HG03457 (cell line): ENCODE measurements around the gene HMGN4.
"Not testable (repeated sequence)": the region's sequence is repeated elsewhere in the genome, so short reads cannot be mapped to it uniquely, and the experiment has no call there.

Source experiments
- ATAC-seq: cut with Tn5 transposase; IDR thresholded peaks from one replicate; pipeline ENCODE4 v1.9.1; 2021; ENCODE audit warnings: moderate number of reproducible peaks; ENCODE audit not compliant: unreplicated experiment

Gene HMGN4

DNA sequence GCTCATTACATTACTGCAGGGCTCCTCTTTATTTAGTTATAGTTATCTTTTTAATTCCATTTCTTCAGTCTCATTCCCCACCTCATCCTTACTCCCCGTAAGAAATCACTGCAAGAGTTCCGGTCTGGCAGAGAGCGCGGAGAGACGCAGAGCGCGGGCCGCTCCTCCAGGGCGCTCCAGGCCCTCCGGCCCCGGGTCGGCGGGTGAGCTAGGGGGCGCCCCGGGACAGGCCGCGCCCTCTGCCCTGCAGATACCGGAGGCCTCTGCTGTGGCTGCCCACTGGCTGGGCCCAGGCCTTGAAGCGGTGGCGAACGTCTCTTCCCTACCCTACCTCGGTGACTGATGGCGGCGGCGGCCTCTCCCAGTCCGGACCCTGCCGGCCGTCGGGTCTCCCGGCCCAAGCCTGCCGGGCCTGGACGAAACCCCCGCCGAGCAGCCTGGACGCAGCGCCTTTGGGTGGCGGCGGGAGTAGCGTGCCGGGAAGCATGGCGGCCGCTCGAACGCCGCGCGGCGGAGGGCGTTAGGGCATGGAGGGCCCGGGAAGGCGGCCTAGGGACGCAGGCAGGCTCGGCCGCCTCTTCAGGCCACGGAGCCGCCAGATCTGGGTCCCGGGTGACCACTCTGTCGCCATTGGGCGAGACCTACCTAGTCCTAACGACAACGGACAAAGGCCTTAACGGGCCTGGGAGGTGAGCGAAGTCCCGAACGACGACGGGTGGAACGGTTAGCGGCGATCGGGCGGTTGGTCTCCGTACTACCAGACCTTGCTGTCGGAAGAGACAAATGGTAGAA, 16.4 kb upstream of the HMGN4 start:
- peak; percentile 56 for ATAC-seq

DNA sequence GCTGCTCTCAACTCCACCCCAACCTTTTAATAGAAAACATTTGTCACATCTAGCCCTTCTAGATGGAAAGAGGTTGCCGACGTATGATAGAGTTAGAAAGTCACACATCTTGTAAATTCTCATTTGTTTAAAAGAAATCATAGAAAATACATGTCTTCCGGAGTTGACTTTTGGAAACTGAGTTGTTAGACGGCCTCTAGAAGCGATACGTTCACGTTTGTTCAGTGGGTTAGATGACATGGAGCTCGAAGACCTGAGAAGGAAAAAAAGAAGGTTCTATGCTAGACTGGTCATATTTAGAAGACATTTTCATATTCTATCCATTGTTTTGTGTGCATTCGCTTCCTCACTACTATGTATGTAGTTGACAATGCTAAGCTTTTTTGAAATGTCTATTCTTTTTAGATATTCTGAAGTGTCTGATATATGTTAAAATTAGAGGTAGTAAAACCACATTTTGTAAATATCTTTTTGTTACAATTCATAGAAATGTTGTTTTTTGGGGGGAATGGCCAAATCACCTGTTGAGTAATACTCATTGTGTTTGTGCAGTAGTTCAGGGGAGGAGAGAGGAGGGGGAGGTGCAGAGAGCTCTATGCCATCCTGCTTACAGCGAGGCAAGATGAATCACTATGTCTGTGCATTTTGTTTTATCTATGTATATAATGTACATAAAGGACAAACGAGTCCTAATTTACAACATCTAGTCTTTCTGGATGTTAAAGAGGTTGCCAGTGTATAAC, 15.5 kb upstream of the HMGN4 start:
- ATAC-seq = not testable (repeated sequence)

GRCh38 chr6:26524314-26524713, 13.9 kb upstream of the HMGN4 start:
- ATAC-seq = not testable (repeated sequence)

DNA sequence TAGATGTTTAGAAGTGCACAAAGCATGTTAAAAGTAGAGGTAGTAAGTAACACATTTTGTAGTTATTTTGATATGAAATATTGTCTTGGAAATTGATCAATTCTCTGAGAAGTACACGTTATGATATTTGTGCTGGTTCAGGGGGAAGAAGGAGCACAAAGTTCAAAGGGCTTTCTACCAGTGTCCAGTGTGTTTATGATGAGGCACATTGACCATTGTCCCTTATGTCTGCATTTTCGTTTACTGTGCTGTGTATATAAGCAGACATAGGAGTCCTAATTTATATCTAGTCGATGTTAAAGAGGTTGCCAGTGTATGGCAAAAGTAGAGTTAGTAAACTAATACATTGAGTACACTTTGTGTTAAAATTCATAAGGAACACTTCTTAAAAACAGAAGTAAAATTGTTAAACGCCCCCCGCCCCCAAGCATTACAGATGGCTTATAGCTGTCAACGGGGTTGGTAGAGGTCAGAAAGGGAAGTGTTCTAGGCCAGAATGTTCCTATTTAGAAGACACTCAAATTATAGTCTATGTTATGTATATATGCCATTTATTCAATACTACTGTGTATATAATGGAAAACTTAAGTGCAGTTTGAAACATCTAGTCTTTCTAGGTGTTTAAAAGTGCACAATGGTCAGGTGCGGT, 13.3 kb upstream of the HMGN4 start:
- no peak for ATAC-seq

DNA sequence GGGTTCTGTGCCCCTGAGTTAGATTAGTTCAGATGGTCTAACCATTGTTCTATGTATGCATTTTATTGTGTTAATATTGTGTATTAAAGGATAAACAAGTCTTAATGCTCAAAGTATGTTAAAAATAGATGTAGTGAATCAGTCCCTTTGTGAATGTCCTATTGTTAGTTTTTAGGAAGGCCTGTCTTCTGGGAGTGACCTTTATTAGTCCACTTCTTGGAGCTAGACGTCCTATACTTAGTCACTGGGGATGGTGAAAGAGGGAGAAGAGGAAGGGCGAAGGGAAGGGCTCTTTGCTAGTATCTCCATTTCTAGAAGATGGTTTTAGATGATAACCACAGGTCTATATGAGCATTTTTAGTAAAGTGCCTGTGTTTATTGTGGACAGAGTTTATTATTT, 12.3 kb upstream of the HMGN4 start:
- no peak for ATAC-seq

GRCh38 chr6:26526928-26527327, 11.2 kb upstream of the HMGN4 start:
- no peak for ATAC-seq

GRCh38 chr6:26530203-26530602, 8.0 kb upstream of the HMGN4 start:
- no peak for ATAC-seq

DNA sequence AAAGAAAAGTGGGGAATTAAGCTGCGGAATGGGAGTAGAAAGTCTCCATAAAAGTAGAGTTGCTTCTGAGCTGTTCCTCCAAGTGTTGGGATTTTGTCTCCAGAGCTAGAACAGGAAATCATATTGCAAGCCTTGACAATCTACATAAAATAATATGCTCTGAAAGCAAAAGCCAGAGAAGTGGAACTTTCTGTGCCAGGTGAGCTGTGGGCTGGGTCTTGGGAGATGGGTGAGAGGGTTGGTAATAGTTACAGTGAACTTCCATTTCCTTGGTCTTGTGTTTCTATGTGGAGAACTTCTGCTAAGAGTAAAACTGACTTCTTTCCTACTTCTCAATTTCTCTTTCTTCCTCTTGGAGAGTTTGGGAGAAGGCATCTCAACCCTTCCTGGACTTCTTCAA, 6.3 kb upstream of the HMGN4 start:
- ATAC-seq = no peak

DNA sequence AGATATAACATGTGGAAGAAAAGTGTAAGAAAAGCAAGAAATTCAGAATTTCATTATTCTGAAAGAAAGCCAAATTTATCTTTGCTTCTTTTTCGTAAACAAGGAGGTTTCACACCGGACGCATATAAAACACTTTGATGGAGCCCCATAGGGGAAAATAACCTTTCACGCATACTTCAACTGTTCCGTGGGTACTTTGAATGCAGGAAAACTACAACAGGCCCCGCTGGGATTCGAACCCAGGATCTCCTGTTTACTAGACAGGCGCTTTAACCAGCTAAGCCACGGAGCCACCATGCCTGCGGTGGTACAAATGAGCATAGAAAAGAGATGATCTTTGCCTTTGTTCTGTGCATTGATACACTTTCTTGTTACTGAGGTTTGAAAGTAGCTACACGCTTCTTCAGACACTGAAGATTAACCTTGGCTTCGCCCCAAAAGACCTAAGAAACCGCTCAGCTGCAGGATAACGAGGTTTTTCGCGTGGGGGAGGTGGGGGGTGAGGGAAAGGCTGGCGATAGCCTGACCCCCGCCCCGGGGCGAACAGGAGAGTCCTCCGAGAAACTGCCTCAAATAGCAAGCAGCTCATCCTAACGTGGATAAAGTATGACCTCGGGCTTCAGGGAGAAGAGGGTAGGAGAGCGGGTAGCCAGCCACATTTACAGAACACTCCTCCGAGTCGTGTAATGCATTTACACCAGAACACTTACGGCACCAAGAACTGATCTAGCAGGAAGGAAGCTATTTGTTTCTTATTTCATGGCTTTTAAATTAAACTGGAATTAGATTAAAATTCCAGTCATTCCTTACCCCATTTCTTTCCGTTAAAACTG, 5.3 kb upstream of the HMGN4 start:
- ATAC-seq = no peak

- ATAC-seq = no peak
These were observed 4.6 kb upstream of the HMGN4 start for GRCh38 chr6:26533532-26533931.

- ATAC-seq = no peak
These were observed 3.3 kb upstream of the HMGN4 start for GRCh38 chr6:26534681-26535465.

- no peak for ATAC-seq
These were observed 1.5 kb upstream of the HMGN4 start for GRCh38 chr6:26536571-26537159.

GRCh38 chr6:26537160-26537845, 863 bp upstream of the HMGN4 start:
- peak; percentile 32 for ATAC-seq

DNA sequence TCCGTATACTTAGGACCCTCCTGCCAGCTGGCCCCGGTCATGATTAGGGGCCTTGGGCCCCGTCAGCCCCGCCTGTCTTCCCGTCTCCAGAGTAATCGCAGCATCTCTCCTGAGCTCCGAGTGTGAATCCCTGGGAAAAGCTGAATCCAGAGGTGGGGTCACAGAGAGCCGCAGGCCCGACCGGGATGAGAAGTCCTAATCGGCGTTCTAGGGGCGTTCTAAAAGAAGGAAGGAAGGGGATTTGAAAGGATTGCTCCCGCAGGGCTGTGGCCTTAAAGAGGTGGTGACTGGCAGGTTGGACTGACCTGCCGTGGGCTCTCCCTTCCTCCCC, 371 bp downstream of the HMGN4 start:
- no peak for ATAC-seq

DNA sequence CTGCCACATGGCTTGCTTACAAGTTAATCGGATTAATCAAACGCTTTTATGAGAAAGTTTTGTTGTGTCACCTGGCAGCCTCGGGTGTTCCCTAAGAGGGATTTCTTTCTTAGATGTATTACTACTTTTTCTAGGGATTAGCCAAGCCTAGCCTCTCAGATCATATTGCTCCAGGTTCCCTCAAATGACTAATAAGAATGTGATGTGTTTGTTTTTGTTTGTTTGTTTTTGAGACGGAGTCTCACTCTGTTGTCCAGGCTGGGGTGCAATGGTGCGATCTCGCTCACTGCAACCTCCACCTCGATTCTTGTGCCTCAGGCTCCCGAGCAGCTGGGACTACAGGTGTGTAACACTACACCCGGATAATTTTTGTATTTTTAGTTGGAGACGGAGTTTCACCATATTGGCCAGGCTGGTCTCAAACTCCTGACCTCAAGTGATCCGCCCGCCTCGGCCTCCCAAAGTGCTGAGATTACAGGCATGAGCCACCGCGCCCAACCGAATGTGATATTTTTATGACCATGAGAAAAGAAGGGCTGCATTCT, 977 bp downstream of the HMGN4 start:
- ATAC-seq = no peak

- no peak for ATAC-seq
These were observed 3.4 kb downstream of the HMGN4 start for GRCh38 chr6:26541579-26541978.

- no peak for ATAC-seq
These were observed 5.8 kb downstream of the HMGN4 start for GRCh38 chr6:26543953-26544352.

- no peak for ATAC-seq
These were observed 6.3 kb downstream of the HMGN4 start for GRCh38 chr6:26544473-26544872.

- no peak for ATAC-seq
These were observed 7.5 kb downstream of the HMGN4 start for GRCh38 chr6:26545627-26546026.
